GM19023 (cell line): ENCODE data around the gene ZNF468.
"Not testable (repeated sequence)": the region's sequence is repeated elsewhere in the genome, so short reads cannot be mapped to it uniquely, and the experiment has no call there.

Experiments used
- ATAC-seq: cut with Tn5 transposase; IDR thresholded peaks from one replicate; pipeline ENCODE4 v1.9.1; 2021; ENCODE audit warnings: mild to moderate bottlenecking, moderate library complexity; ENCODE audit not compliant: unreplicated experiment

The ZNF468 gene

DNA sequence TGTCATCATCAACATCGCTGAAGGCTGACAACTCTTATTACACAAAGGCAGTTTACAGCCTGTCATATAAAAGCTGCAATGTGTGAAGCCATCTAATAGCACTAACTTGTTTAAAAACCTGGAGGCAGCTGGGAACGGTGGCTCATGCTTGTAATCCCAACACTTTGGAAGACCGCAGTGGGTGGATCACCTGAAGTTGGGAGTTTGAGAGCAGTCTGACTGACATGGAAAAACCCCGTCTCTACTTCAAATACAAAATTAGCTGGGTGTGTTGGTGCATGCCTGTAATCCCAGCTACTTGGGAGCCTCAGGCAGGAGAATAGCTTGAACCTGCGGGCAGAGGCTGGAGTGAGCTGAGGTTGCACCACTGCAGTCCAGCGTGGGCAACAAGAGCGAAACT is 27.6 kb downstream of the ZNF468 start:
- not testable (repeated sequence) for ATAC-seq

DNA sequence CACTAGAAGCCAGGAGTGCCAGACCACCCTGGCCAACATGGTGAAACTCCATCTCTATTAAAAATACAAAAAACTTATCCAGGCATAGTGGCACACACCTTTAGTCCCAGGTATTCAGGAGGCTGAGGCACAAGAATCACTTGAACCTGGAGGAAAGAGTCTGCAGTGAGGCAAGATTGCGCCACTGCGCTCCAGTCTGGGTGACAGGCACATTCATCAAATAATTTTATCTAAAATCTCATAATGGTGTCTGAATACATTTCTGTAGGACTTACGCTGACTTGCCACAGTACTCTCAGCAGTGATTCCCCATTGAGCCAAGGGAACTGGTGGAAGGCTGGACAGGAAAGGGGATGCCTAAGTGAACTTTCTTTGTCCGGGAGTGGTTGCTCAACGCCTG is 31.7 kb downstream of the ZNF468 start:
- ATAC-seq = no peak

DNA sequence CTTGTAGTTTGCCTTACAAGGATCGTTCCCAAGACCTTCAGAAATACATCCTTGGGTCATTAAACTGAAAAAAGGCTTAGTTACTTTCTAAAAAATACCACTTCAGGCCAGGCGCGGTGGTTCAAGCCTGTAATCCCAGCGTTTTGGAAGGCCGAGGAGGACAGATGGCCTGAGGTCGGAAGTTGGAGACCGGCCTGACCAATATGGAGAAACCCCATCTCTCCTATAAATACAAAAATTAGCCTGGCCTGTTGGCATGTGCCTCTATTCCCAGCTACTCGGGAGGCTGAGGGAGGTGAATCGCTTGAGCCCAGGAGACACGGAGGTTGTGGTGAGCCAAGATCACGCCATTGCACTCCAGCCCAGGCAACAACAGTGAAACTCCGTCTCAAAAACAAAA is 33.7 kb downstream of the ZNF468 start:
- ATAC-seq = no peak

DNA sequence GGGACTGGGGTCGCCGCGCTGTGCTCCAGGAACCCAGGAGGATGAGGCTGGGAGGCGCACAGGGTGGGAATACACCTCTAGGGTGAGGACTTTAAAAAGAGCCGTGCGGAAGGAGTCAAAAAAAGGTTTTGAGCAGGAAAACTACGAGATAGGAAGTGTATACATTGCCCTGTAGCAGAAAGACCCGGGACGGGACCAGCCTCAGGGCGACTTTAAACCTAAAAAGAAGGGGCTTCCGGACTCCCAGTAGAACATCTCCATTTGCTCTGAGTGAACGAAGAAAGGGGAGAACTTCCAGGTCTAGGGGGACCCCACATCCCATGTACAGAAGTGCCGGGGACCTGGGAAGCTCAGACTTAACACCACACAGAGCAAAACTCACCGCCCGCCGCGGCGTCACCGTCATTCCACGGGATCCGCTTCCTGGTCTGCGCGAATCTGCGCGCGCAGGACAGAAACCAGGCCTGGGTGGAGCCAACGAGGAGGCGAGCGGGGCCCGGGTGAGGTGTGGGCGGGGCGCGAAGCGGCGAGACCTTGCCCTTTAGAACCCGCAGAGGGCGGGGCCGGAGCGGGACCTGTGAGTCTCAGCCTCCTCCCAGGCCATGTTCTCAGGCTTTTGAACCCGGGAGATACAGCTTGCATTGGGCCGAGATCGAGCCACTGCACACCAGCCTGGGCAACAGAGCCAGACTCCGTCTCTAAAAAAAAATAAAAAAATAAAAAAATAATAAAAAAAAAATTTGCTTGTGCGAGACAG is 36.0 kb downstream of the ZNF468 start, which contains the start of gene ZNF28:
Gene ZNF28, minus strand, starts transcription at position 430 of the 757 bp plus-strand sequence. CDS start 3,675 bp downstream, outside the sequence.
- ATAC-seq = peak; percentile 96

DNA sequence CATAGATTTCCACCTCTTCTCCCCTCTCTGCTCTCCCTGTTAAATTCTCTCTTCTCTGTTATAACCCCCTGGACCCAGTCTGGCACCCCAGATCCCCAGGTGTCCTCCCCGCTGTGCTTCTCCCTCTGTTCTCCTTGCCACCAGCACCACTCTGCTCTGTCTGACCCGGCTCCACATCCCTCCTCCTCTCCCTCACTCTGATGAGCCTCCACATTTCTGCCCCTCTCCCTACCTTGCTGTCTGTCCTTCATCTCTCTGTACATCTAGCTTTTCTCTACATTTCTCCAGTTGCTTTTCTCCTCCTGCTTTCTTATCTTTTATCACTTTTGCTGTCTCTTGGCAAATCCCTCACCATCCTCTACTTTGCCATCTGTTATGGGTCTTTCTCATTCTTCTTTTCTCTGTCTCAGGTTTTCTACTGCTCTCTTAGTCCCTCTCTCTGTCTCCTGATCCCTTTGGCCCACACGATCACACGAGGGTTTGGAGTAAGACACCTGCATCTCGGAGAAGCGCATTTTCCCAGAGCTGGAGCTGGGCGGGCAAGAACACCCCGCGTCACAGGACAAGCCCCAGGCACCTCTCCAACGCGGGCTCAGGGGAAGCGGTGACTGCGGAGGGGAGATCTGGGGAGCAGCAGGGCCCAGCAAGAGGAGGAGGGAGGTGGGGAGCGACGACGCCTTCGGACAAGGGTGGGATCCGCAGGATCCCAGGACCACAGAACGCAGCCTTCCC is 36.8 kb downstream of the ZNF468 start:
- peak; percentile 39 for ATAC-seq

DNA sequence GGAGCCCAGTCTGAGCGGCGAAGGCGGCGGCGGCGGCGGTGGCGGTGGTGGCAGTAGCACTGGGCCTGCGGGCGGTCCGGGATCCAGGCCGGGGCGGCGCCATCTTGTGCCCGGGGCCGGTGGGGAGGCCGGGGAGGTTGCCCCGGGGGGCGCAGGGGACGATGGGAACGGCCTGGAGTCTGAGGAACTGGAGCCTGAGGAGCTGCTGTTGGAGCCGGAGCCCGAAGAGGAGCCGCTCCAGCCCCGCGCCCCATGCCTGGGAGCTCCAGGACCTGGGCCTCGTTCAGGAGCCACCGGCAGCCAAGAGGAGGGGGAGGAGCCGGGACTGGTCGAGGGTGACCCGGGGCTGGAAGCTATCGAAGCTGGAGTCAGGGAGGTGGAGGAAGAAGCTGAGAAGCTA is 47.6 kb downstream of the ZNF468 start:
- ATAC-seq = no peak

DNA sequence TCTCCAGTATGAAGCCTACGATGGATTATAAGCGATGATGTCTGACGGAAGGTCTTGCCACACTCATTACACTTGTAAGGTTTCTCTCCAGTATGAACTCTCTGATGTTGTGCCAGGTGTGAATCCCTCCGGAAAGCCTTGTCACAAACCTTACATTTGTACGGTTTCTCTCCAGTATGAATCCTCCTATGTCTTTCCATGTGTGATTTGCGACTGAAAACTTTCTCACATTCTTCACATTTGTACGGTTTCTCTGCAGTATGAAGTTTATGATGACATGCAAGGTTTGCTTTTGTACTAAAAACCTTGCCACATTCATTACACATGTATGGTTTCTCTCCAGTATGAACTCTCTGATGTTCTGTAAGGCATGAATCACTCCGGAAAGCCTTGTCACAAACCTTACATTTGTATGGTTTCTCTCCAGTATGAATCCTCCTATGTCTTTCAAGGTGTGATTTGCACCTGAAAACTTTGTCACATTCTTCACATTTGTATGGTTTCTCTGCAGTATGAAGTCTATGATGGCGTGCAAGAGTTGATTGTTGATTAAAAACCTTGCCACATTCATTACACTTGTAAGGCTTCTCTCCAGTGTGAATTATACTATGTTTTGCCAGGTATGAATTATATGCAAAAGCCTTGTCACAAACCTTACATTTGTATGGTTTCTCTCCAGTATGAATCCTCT is 57.3 kb downstream of the ZNF468 start:
- ATAC-seq = not testable (repeated sequence)

DNA sequence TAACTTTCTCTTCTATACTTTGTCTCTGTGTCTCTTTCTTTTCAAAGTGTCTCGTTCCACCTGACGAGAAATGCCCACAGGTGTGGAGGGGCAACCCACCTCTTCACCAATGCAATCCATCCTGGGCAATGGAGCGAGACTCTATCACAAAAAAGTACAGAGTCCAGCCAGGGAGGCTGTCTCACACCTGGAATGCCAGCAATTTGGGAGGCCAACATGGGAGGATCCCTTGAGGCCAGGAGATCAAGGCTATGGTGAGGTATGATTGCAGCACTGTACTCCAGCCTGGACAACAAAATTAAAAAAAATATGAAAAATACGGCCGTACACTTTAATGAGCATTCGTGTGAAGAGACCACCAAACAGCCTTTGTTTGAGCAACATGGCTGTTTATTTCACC is 68.0 kb downstream of the ZNF468 start:
- ATAC-seq = no peak
